Fibroblast of gingiva (primary cell): ENCODE data around the gene NPAS3.

Source experiments
- DNase-seq: peaks from one replicate; pipeline ENCODE4 v3.0.0-alpha.2; 2011; ENCODE audit warnings: low read depth

NPAS3 gene

DNA sequence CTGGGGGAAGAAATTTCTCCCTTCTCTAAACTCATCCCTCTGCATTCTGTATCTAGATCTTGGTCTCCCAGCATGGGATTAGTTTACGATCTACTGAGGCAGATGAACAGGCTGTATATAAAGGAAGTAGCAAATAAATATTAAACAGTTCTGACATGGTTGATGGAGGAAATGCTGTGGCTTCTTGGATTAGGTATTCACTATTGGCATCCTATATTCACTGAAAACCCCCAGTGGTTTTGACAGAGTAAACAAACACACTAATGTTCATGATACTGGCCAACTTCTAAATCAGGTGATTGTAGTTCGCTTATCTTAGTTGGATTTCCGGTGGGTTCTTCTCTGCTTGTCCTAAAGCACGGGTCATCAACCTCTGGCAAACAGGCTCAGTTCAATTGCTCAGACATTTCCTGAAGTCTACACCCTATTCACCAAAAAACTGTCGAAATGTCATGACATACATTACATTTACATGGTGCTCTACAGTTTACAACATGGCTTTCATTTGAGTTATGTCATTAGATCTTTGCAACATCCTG, 578.3 kb downstream of the NPAS3 start:
- no peak for DNase-seq

DNA sequence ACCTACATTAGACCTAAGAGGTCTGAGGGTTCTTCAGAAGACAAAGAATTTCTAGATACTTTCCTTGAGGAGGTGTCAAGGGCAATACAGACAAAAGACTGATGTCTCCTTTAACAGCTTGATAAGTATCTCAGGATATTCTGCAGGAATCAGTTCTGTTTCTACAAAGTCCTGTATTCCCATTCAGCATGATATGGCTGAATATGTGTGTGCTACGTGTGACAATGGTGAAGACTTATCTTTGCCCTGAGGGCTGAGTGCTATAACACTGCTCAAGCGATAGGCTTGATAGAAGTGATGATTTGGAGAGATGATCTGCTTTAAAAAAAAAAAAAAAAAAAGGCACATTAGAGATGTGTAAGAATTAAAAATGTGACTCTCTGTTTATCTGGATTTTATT, 582.5 kb downstream of the NPAS3 start:
- DNase-seq, result no peak

DNA sequence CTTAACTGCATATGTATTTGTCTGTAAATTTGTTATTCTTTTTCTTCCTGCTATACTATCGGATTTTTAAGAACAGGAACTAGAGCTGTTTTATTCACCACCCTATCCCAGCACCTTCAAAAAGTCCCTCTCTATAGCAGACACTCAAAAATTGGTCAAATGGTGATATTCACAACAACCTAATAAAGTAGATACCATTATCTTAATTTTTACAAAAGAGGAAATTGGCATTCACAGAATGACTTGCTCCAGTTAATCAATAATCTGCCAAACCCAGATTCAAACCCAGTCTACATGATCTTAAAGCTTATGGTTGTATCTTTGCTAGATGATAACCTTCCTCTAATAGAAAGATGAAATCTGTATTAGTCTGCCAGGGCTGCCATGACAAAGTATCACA, 585.6 kb downstream of the NPAS3 start:
- no peak for DNase-seq

DNA sequence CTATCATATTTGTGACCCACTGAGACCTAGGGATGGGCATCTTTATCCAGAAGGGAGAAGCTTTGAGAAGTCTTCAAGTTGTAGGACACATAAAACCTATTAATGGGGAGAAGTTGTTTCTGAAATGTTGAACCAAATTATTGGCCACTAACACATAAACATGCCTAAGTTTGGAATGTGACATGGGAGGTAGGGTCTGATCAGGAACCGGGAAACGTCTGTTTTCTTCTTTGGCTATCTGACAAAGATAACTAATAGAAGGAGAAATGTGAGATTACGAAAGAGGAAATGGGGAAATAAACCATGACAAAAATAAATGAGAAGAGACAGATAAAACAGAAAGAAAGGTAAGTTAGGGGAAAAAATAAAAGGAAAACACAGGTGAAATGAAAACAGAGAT, 586.9 kb downstream of the NPAS3 start:
- no peak for DNase-seq

DNA sequence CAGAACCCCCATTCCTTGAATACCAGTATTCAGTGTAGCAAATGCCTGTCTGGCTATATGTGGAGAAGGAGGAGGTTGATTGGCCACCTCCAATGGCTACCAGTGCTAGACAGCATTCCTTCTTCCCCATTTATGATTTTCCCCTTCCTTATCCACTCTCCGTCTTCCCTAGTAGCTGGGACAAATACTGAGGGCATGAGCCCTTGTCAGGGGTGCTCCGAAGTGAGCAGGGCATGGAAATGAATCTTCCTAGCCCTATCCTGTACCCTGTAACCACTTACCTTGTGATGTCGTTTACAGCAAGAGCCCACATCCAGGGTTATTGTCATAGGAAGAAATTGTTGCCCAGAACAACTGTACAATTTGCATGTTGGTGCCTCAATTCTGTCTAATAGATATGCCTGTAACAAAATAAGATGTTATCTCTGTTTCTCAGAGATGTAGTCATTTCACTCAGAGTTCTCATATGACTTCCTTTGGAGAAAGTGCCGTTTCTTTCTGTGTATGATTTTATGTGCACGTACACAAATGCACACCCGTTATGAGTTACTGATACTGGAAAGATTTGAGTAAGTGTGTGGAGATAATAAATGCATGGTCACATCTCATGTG, 588.5 kb downstream of the NPAS3 start:
- DNase-seq, result no peak

DNA sequence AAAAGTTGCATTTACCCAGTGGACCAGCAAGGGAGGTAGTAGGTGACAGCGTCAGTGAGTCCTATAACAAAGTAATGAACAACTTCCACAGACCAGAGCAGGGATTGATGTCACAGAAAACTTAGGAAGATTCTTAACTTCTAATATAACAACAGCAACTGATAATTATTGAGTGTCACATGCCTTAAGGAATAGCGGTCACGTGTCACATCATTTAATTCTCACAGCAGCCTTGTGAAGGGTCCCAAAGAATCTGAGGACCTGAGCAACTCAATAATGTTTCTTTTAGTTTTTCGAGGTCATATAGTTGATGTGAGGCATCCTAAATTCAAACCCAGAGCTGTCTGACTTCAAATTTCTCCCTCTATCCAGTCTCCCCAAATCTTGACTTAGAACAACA, 590.0 kb downstream of the NPAS3 start:
- DNase-seq, result no peak

DNA sequence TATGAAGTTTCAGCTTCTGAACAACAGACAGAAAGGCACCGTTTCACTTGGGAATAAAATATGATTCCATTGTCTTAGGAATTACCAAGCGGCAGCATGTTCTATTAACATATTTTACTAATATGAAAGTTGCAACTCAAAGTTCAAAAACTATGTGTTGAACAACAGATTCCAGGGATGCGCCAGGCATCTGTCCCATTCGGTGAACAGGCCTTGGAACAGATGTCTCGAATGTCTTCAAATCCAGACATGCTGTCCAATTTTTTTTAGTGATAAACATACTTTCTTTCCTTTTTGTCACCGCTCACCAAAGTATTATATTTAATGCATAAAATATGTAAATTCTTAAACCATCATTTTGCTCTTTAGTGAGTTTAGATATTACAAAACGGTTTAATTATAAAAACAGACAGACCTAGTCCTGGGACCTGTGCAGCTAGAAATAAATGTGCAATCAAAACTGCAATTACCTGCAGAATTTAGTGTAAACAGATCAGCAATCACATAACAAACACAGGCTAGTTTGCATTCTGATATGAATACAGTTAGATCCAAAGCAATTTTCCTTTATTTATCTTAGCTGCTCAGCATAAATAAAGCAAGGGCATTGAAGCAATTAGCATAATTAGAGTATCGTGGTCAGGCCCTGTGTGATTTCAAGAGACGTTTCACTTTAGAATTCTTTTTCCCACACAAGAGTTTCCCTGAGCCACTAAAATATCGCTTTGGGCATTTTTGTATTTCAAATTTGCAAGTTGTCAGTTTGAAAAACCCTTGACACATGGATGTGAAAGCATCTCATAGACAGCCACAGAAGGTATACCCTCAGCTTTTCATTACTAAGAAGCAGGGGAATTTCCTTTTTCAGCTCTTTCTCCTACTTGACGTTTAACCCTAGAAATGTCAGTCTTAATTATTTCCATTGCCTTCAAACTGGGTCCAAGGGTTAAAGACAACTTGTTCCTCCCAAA, 591.4 kb downstream of the NPAS3 start:
- DNase-seq, result no peak

DNA sequence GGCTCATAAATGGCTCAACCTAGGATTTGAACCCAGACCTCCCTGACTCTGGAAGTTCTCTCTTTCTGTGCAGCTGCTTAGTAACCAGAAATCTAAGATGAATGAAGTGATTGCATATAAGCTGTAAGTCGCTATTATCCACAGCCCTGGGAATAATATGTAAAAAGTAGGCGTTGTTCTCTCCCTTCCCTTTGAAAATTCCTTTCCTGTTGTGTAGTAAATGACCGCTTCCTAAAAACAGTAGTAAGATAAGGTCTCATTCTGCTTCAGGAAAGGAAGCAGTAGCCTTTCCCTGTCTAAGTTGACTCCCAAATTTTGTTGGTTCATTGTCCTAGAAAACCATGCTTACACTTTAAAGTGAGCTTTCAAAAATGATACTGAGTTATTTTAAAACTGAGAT, 593.9 kb downstream of the NPAS3 start:
- DNase-seq, result no peak

DNA sequence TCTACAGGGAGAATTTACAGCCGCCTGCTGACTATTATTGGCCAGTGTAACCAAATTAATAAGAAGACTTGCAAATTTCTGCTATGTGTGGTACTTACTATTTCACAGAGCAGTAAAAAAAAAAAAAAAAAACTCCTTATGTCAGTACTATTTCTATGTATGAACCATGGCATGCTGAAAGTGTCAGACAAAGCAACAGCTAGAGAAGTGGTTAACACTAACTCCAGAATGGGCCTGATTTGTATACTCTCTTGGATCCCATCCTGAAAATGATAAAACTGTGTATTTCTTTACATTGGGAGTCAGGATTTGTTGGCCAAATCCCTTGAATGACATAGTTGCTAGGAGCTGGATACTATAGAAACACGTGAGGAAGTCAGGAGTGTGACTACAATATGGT, 595.4 kb downstream of the NPAS3 start:
- DNase-seq, result no peak

DNA sequence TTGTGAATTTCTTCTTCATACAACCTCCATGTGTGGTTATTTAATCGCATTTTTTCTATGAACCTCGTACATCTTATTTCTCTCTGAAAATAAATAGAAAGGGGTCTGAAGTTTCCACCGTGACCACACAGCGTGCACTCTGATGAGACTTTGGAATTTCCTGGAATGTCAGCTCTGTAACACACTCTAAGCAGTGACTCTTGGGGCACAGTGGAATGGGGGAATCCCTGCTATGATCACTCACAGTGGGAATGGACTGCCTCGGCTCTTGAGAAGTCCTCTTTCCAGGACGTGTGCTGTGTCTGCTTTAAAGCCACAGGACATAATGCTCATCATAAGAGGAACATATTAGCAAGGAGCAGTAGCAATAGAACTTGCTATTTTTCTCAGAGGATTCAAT, 596.0 kb downstream of the NPAS3 start:
- no peak for DNase-seq

DNA sequence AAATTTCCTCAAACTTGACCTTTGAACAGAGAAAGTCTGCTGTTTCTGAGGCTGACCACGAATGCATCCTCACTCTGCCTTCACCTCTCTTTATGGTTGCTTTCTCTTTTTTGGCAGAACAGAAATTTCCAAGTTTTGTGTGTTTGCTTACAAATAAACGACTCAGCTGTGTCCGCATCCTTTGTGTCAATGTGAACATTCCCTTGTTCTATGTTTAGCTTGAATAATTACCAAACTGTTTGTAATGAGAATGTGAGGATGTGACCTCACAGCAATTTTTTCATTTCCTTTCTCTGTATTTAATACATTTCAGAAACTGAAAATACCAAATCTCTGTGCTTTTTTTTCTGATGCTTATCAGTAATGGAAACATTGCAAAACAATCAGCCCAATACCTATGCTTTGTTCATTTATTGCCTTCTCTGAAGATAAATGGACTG, 601.3 kb downstream of the NPAS3 start:
- DNase-seq, result no peak

DNA sequence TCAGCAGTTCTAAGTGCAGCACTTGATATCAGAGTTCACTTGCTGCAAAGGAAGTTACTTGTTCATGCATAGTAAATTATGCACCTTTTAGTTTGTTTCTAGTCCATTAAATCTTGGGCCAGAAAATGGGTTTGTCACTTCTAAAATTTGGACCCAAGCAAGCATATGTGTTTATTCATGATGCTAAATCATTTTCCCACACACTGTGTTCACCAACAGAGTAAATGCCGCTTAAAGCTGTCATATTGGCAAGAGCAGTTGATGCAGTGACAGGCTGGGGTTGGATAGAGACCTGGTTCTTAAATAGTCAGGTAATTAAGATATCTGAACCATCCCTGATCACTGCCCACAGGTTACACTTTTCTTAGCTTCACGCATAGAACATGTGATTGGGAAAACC, 602.5 kb downstream of the NPAS3 start:
- DNase-seq, result no peak

DNA sequence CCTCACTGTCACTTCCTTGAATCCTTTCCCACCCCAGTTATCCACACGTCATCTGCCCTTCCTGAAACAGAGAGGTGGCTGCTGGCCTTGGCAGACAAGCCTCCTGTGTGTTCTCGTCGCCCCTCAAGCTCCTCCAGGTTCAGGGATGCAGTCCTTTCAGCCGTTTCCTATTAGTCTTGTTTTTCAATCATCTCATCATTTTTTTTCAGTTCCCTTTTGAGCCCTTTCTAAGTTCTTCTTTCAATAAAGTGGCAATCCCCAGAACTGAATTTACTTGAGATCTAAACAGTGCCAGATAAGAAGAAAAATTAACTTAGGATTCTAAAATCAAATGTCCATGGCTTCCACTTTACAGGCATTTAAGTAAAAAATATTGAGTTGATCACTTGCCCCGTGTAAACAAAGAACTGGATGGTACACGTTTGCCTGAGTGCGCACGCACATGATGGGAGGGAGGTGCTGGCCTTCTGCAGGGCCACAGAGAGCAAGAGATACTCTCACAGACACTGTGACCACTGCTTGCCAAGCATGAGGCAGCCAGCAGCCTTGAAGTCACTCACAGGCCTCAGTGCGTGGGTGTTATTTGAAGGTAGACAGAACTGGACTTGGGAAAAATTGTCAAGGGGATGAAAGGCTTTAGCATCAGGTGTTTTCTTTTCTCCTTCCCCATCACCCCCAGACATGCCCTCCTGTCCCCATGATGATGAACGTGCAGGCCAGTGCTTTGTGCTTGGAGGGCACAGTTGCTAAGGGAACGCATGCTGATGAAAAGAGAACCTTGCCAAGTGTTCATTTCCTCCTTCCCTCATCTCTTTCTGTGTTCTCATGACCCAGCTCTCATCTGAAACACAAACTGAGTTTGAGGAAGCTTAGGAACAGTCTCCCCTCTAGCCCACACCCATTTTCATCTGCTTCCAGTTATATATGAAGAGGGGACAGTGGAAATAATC, 603.9 kb downstream of the NPAS3 start:
- no peak for DNase-seq

DNA sequence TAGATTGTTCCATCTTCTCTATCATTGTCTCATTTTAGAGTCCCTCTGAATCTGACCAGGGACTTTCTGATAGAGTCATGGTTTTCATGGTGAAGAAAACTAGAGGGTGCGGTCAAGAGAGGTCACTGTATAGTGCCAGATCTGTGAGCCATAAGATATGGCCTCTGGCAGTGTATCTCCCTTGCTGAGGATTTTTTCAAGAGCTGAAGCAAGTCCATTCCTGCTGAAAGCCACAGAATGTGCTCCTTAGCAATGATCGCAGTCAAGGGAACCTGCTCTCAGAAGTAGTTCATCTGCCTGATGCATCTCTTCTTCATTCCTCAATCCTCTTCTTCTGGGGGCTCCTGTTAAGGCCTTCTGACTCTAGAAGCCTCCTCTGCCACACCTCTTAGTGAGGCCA, 607.0 kb downstream of the NPAS3 start:
- no peak for DNase-seq

DNA sequence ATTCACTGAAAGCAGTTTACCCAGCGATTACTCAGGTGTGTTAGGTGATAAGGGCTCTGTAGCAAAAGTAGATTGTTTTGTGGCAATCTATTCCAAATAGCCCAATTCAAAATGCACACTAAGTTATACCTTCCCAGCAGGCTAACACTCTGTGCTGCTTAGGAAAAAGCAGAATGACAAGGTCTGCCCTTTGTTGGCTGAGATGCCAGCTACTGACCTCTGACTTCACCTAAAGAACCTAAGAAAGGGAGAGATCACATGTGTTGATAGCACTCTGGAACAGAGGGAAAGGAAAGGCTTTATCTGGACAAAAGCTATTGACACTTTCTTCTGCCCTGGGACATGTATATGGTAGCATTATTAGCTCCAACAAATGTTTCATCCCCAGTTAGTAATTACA, 609.9 kb downstream of the NPAS3 start:
- DNase-seq, result no peak

DNA sequence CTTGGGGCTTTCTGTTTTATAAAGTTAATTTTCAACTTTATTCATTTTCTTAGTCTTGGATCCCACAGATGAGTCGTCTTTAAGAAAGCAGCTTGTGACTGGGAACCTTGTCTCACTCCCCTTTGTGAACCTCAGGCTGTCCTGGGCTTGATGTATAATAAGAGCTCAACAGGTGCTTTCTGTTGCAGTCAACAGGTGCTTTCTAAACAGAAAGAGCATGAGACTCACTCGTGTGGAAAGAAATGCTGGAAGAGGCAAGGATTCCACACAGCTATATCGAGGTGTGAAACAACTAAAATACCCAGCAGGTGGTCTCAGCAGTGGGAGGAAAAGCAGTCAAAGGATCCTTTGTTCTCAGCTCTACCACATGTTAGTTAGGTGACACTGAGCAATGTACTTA, 613.3 kb downstream of the NPAS3 start:
- no peak for DNase-seq

DNA sequence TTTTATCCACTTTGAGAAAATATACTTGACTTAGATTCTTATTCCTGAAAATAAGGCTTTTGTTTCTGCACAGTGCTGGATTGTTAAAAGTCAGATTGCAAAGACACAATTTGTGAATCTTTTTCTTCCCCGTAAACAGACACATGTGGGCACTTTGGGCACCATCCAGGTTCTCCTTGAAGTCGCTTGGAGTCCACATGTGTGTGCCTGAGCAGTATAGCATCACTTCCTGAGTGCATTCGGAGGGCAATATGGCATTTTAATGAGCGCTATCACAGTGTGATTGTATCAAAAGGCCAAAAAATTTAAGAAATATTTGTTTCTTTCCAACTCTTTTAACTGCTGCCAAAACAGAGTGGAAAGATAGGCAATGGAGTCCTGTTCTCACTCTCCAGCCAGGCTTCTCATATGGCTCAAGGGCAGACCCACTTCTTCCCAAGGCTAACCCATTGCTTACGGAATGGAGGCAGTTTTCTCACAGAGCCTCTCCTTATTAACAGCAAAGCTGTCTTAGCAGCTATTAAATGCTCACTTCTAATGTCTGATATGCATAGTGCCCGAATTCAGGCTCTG, 615.1 kb downstream of the NPAS3 start:
- no peak for DNase-seq

DNA sequence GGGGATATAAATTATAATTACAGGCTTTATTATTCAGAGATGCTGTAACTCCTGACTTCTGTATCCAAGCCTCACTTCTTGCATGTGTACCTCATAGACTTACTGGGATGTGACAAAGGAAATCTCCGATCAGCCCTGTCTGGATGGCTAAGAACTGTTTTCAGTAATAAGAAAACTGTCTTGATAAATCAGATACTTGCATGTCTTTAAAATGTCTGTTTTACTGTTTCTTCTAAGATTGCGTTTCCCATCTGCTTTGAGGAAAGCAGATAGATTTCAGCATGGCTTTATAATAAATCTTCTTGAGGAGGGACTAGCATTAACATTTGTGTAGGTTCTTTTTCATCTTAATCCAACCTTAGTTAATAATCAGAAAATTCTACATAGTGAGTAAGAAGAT, 616.3 kb downstream of the NPAS3 start:
- no peak for DNase-seq

DNA sequence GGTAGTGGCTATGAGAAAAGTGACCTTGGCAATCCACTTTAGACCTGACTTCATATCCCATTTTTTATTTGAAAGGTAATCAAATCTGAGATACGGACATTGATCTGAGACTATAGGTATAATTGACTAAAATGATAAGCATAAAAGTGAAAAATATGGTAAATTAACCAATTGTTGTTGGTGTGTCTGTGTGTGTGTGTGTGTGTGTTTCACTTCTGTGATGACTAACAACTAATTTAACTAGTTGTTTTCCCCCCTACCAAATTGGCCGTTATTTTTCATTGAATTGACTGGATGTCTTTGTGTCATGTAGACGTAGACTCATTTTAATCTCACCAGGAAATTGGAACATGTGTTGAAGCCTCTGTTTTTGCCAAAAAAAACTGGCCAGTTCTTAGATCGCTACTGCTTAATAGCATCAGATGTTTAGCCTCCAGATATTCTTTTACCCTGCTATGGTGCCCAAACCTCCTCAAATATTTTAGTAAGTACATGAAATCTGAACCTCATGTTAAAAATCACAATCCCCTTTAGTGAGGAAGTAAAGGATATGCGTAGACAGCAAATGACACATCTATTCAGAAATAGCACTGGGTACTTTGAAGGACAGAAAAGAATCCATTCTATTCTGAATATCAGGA, 617.2 kb downstream of the NPAS3 start:
- no peak for DNase-seq

DNA sequence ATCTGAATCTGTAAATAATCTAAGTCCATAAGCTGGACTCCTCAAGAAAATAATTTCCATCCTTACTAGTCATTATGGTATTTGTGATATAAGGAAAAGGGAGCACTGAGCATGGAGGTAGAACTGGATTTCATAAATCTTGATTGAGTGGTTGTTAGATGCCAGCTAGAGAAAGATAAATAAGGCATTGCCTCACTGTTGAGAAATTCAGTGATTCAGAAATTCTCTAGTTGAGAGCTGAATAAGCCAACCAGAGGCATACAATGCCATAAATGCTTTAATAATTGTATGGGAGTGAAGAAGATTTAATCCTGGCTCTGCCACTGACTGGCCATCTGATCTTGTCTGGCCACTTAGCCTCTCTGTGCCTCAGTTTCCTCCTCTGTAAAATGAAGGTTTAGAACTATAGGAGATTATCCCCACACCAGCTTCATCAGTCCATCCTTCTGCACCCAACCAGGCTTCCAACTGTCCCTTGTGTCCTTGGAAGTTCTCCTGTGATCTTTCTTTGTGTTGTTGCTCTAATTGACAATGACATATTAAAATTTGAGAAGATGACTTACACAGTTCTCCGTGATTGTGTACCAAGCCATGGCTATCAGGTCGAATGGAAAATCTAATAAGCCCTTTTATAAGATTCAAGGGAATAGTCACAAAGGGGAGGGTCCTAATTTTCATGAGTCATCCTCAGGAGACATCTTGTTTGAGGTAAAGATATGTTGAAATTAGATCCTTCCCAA, 617.9 kb downstream of the NPAS3 start:
- DNase-seq, result peak; percentile 3
